Osteoblast (primary cell): ENCODE results near the gene PATE1. TPM values are rescaled to one million over a fixed set of nuclear protein-coding genes. Genes with fewer than 3 reads are reported as not detected.

Experiments
- DNase-seq: peaks from one replicate; pipeline ENCODE4 v3.0.0; 2011; ENCODE audit warnings: low spot score, mixed read lengths; ENCODE audit not compliant: insufficient read length; ENCODE audit errors: missing footprints
- H2AFZ ChIP-seq: 2 replicates; pipeline ENCODE4 v1.6.0; 2011; ENCODE audit warnings: mild to moderate bottlenecking, low read length
- H3K27ac ChIP-seq: 2 replicates; pipeline ENCODE4 v1.5.1; 2011; ENCODE audit warnings: mild to moderate bottlenecking, low read depth, low read length, moderate library complexity
- H3K27me3 ChIP-seq: 2 replicates; pipeline ENCODE4 v1.6.0; 2012; ENCODE audit warnings: mild to moderate bottlenecking, control low read depth, inconsistent platforms, low read length, moderate library complexity; ENCODE audit not compliant: insufficient read depth
- H3K36me3 ChIP-seq: 2 replicates; pipeline ENCODE4 v1.5.1; 2011; ENCODE audit warnings: mild to moderate bottlenecking, low read length, control low read depth, moderate library complexity; ENCODE audit not compliant: insufficient read depth
- H3K4me1 ChIP-seq: 2 replicates; pipeline ENCODE4 v1.5.1; 2011; ENCODE audit warnings: mild to moderate bottlenecking, low read length, control low read depth, moderate library complexity; ENCODE audit not compliant: insufficient read depth
- H3K4me2 ChIP-seq: 2 replicates; pipeline ENCODE4 v1.6.0; 2011; ENCODE audit warnings: mild to moderate bottlenecking, low read length; ENCODE audit not compliant: insufficient read depth
- H3K4me3 ChIP-seq: fragments of 200-600 bp; sonication (generic); 3 replicates; pipeline ENCODE4 v1.5.1; 2012; ENCODE audit warnings: mild to moderate bottlenecking, low read length, inconsistent platforms; ENCODE audit not compliant: insufficient read depth
- H3K79me2 ChIP-seq: 2 replicates; pipeline ENCODE4 v1.6.0; 2012; ENCODE audit warnings: mild to moderate bottlenecking, low read length, control low read depth, inconsistent platforms; ENCODE audit not compliant: insufficient read depth
- H3K9me3 ChIP-seq: 2 replicates; pipeline ENCODE4 v1.5.1; 2011; ENCODE audit warnings: low read depth, low read length, control low read depth
- H4K20me1 ChIP-seq: 2 replicates; pipeline ENCODE4 v1.6.0; 2012; ENCODE audit warnings: mild to moderate bottlenecking, low read length, control low read depth; ENCODE audit not compliant: insufficient read depth
- total RNA-seq: library from RNA; depleted of rRNA; stranded (reverse); fragments of >200 nt; gene quantifications from 2 replicates; pipeline ENCODE4 v1.2.3, GENCODE V29; 2012
- TF ChIP-seq, protein P1 (sequence below): IDR thresholded peaks from 2 replicates; pipeline ENCODE4 v1.5.1; 2011; ENCODE audit warnings: mild to moderate bottlenecking, low read depth, low read length, moderate library complexity; ENCODE audit errors: extremely low read depth

PATE1 gene
- total RNA-seq, 1 donor: not detected

DNA sequence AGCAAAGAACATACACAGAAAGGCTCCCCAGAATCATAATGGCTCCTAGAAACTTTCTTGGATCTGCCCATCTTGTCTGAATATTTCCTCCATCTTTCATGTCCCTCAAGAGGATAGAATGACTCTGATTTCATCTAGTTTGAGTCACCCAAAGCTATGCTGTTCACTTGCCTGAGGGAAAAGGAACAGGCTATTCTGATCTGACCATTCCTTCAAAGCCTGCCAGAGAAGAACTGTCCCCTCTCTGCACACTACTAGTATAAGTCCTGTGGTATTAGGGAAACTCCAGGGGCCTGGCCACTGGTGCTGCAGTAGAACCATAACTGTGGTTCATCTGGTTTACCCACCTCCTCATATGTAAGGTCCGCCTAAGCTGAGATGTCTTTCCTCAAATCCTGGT is 2.4 kb upstream of the PATE1 start:
- Histone ChIP-seq H2AFZ (no peak overlapping the region), H3K79me2 (no peaks in the 10 kb centered on the region), H3K9me3 (no peaks in the 10 kb centered on the region), H3K27me3 (no peaks in the 10 kb centered on the region), H3K27ac (no peak overlapping the region), H3K4me2 (no peak overlapping the region), H3K4me3 (no peak overlapping the region), H3K4me1 (no peaks in the 10 kb centered on the region), H3K36me3 (no peaks in the 10 kb centered on the region), H4K20me1 (no peaks in the 10 kb centered on the region)
- TF ChIP-seq, protein P1, sequence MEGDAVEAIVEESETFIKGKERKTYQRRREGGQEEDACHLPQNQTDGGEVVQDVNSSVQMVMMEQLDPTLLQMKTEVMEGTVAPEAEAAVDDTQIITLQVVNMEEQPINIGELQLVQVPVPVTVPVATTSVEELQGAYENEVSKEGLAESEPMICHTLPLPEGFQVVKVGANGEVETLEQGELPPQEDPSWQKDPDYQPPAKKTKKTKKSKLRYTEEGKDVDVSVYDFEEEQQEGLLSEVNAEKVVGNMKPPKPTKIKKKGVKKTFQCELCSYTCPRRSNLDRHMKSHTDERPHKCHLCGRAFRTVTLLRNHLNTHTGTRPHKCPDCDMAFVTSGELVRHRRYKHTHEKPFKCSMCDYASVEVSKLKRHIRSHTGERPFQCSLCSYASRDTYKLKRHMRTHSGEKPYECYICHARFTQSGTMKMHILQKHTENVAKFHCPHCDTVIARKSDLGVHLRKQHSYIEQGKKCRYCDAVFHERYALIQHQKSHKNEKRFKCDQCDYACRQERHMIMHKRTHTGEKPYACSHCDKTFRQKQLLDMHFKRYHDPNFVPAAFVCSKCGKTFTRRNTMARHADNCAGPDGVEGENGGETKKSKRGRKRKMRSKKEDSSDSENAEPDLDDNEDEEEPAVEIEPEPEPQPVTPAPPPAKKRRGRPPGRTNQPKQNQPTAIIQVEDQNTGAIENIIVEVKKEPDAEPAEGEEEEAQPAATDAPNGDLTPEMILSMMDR: no peak
- no peak for DNase-seq

DNA sequence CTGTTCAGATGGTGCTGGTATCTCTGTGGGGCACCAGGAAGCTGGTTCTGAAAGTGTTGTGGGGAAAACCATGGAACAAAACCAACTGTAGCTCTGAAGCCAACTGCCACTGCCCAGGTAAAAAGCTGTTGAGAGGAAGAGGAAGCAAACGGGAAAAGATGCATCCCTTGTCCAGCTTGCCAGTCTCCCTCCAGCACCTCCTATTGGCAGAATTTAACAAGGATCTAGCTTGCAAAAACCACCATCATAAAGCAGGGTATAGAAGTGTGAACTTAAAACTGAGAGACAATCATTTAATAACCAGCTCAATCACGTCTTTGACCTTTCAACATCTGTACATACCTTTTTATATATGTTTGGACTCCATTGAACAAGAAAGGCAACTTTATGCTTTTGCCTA is 4.5 kb downstream of the PATE1 start:
- TF ChIP-seq, protein P1: peak; percentile 4
- DNase-seq: no peak
- Histone ChIP-seq H3K4me1 (no peaks in the 10 kb centered on the region), H3K27ac (no peak overlapping the region), H3K4me3 (no peak overlapping the region), H2AFZ (no peak overlapping the region), H3K27me3 (no peaks in the 10 kb centered on the region), H3K79me2 (no peaks in the 10 kb centered on the region), H3K36me3 (no peaks in the 10 kb centered on the region), H3K9me3 (no peaks in the 10 kb centered on the region), H4K20me1 (no peaks in the 10 kb centered on the region), H3K4me2 (no peak overlapping the region)

DNA sequence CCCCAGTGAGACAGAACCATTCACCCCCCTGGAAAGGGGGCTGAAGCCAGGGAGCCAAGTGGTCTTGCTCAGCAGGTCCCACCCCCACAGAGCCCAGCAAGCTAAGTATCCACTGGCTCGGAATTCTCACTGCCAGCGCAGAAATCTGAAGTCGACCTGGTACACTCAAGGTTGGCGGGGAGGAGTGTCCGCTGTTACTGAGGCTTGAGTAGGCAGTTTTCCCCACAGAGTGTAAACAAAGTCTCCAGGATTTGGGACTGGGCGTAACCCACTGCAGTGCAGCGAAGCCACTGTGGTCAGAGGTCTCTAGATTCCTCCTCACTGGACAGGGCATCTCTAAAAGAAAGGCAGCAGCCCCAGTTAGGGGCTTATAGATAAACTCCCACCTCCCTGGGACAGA is 10.0 kb downstream of the PATE1 start:
- Histone ChIP-seq H3K27ac (no peak overlapping the region), H3K79me2 (no peaks in the 10 kb centered on the region), H3K9me3 (no peaks in the 10 kb centered on the region), H2AFZ (no peak overlapping the region), H3K27me3 (no peaks in the 10 kb centered on the region), H3K36me3 (no peaks in the 10 kb centered on the region), H4K20me1 (no peaks in the 10 kb centered on the region), H3K4me1 (no peaks in the 10 kb centered on the region), H3K4me3 (no peak overlapping the region), H3K4me2 (no peak overlapping the region)
- TF ChIP-seq, protein P1: no peak
- DNase-seq: no peak

DNA sequence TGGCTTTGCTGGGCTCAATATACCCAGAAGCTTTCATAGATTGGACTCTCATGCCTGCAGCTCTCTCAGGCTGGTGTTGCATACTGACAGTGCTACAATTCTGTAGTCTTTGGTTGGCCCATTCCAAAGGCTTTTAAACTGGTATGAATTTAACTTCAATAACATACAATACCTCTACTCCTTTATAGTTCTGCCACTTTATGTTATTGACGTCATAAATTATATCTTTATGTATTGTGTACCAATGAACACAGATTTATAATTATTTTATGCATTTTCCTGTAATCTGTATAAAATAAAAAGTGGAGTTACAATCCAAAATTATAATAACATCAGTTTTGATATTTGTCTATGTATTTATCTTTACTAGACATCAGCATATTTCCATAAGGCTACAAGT is 16.4 kb downstream of the PATE1 start:
- Histone ChIP-seq H3K4me1 (no peaks in the 10 kb centered on the region), H3K79me2 (no peaks in the 10 kb centered on the region), H3K4me3 (no peak overlapping the region), H3K9me3 (no peaks in the 10 kb centered on the region), H3K36me3 (no peaks in the 10 kb centered on the region), H4K20me1 (no peaks in the 10 kb centered on the region), H3K4me2 (no peak overlapping the region), H3K27ac (no peak overlapping the region), H3K27me3 (no peaks in the 10 kb centered on the region), H2AFZ (no peak overlapping the region)
- TF ChIP-seq, protein P1: no peak
- DNase-seq: no peak
